Renal pelvis (tissue), 4 donors: ENCODE measurements around the gene KCTD5. TPM values are rescaled to one million over a fixed set of nuclear protein-coding genes. Genes with fewer than 3 reads are reported as not detected.

Experiments used
- DNase-seq: peaks from one replicate; pipeline ENCODE4 v3.0.0-alpha.2; 2013
- polyA plus RNA-seq, 3 donors: library from polyadenylated mRNA; unstranded; fragments of 120-200 nt; gene quantifications; one replicate each; pipeline ENCODE4 v1.2.1, GENCODE V29; 2013; ENCODE audit not compliant: insufficient read length in 3 of 3

KCTD5 gene
- polyA plus RNA-seq, 3 donors: 19.7 to 25.3 (median 23.4) TPM

GRCh38 chr16:2745961-2746360, 63.6 kb downstream of the KCTD5 start:
- DNase-seq: no peak

- DNase-seq: no peak
Measured at GRCh38 chr16:2748757-2749455, 66.6 kb downstream of the KCTD5 start.

GRCh38 chr16:2749476-2749875, 67.2 kb downstream of the KCTD5 start:
- DNase-seq: no peak

- DNase-seq: no peak
Measured at GRCh38 chr16:2749936-2750335, 67.6 kb downstream of the KCTD5 start.

- DNase-seq: peak; percentile 46
Measured at GRCh38 chr16:2751577-2752034, 69.3 kb downstream of the KCTD5 start.

GRCh38 chr16:2752035-2752849, 69.9 kb downstream of the KCTD5 start, which contains the start of gene SRRM2:
Gene SRRM2, plus strand, starts transcription at chr16:2752638. Its CDS starts 3,727 bp downstream, at chr16:2756365.
- DNase-seq: peak; percentile 97

GRCh38 chr16:2752850-2753732, 70.8 kb downstream of the KCTD5 start:
- DNase-seq: peak; percentile 83

- no peak for DNase-seq
Measured at GRCh38 chr16:2753733-2754020, 71.4 kb downstream of the KCTD5 start.

- DNase-seq: no peak
Measured at GRCh38 chr16:2755158-2755557, 72.8 kb downstream of the KCTD5 start.

- DNase-seq: no peak
Measured at GRCh38 chr16:2756288-2757015, 74.1 kb downstream of the KCTD5 start.

- no peak for DNase-seq
Measured at GRCh38 chr16:2757344-2757743, 75.0 kb downstream of the KCTD5 start.

Other genes with a start within 250 kb of the KCTD5 start
- gene TEDC2, start 222.4 kb upstream of the KCTD5 start, polyA plus RNA-seq: 10 to 100 TPM; 11.3 to 14.2 (median 13.7) TPM
- 1 to 10 TPM; 2.4 to 4.3 (median 3.8) TPM for gene NTN3, start 211.2 kb upstream of the KCTD5 start, polyA plus RNA-seq
- 10 to 100 TPM; 16.1 to 25.1 (median 24.0) TPM for gene TBC1D24, start 207.4 kb upstream of the KCTD5 start, polyA plus RNA-seq
- 100 to 1,000 TPM; 238 to 294 (median 248) TPM for gene ATP6V0C, start 168.6 kb upstream of the KCTD5 start, polyA plus RNA-seq
- gene AMDHD2, start 162.2 kb upstream of the KCTD5 start, polyA plus RNA-seq: 10 to 100 TPM; 33.7 to 47.0 (median 38.5) TPM
- 1 to 10 TPM; 2.8 to 8.6 (median 8.0) TPM for gene CEMP1, start 151.1 kb upstream of the KCTD5 start, polyA plus RNA-seq
- 10 to 100 TPM; 49.4 to 51.4 (median 50.1) TPM for gene PDPK1, start 144.5 kb upstream of the KCTD5 start, polyA plus RNA-seq
- gene PRSS27, start 37.7 kb downstream of the KCTD5 start, polyA plus RNA-seq: 1 to 10 TPM; 1.5 to 2.8 (median 2.0) TPM
- 100 to 1,000 TPM; 642 to 846 (median 787) TPM for gene SRRM2, start 70.1 kb downstream of the KCTD5 start, polyA plus RNA-seq
- gene ELOB, start 94.8 kb downstream of the KCTD5 start, polyA plus RNA-seq: 100 to 1,000 TPM; 203 to 310 (median 281) TPM
- gene PRSS33, start 105.0 kb downstream of the KCTD5 start, polyA plus RNA-seq: under 1 TPM in 1 of 3 donors, not detected in 2; 0.26 TPM
- not detected for gene PRSS41, start 115.9 kb downstream of the KCTD5 start, polyA plus RNA-seq
- gene PRSS21, start 134.7 kb downstream of the KCTD5 start, polyA plus RNA-seq: under 1 TPM in 1 of 3 donors, not detected in 2; 0.38 TPM
- under 1 TPM; 0.21 to 0.84 (median 0.43) TPM for gene ZG16B, start 147.8 kb downstream of the KCTD5 start, polyA plus RNA-seq
- gene PRSS22, start 175.6 kb downstream of the KCTD5 start, polyA plus RNA-seq: 10 to 100 TPM in 1 of 3 donors, 1 to 10 TPM in 2; 8.8 to 13.1 (median 9.2) TPM
- 10 to 100 TPM; 26.6 to 33.2 (median 29.5) TPM for gene FLYWCH2, start 200.7 kb downstream of the KCTD5 start, polyA plus RNA-seq
- gene FLYWCH1, start 229.4 kb downstream of the KCTD5 start, polyA plus RNA-seq: 10 to 100 TPM; 27.8 to 38.9 (median 32.4) TPM